B cell (primary cell): ENCODE results near the gene EHF. TPM values are rescaled to one million over a fixed set of nuclear protein-coding genes. Genes with fewer than 3 reads are reported as not detected.

ENCODE experiments used
- ATAC-seq: fragments of 200-7000 bp; cut with Tn5 transposase; one replicate; pipeline ENCODE4 v1.10.0; 2021; ENCODE audit warnings: low read depth, mild to moderate bottlenecking, moderate number of reproducible peaks, moderate library complexity
- CTCF ChIA-PET: fragments of 350-600 bp; sonication (Branson Sonifier 250); formaldehyde crosslinking; loops from one replicate; lab custom pipeline; 2021; ENCODE audit warnings: antibody characterized with exemption, inconsistent platforms; lab: Charles Lee
- POLR2A ChIA-PET: fragments of 350-600 bp; sonication (Branson Sonifier 250); formaldehyde crosslinking; loops from one replicate; lab custom pipeline; 2021; ENCODE audit warnings: antibody characterized with exemption; lab: Charles Lee
- DNase-seq: peaks from one replicate; pipeline ENCODE4 v3.0.0; 2013
- H2AFZ ChIP-seq: 2 replicates; pipeline ENCODE4 v1.6.1; 2012; ENCODE audit warnings: mild to moderate bottlenecking, low read depth, low read length; ENCODE audit not compliant: insufficient read depth, poor library complexity, severe bottlenecking
- H3K27ac ChIP-seq, 2 donors: 1 replicate in 1 of 2; 2 replicates in 1 of 2; pipeline ENCODE4 v1.5.1; 2012 to 2013; ENCODE audit warnings: low read length in 2 of 2, mild to moderate bottlenecking in 2 of 2, moderate library complexity in 1 of 2
- H3K27me3 ChIP-seq, 4 experiments: fragments of 200-600 bp in 1 of 4; sonication (generic) in 1 of 4; replicated peaks in 1 of 4; 1 replicate in 2 of 4; 2 replicates in 2 of 4; pipeline versions ENCODE4 v1.6.1 to v1.7.0; 2013 to 2016; ENCODE audit warnings: low read length in 3 of 4, mild to moderate bottlenecking in 2 of 4, mixed read lengths in 1 of 4, moderate library complexity in 1 of 4; ENCODE audit not compliant: insufficient read depth in 4 of 4, control insufficient read depth in 3 of 4; ENCODE audit errors: control extremely low read depth in 1 of 4
- H3K36me3 ChIP-seq, 2 experiments: replicated peaks in 1 of 2; 1 replicate in 1 of 2; 2 replicates in 1 of 2; pipeline versions ENCODE4 v1.6.1 to v1.7.1; 2013; ENCODE audit warnings: low read length in 1 of 2; ENCODE audit not compliant: insufficient read depth in 2 of 2, control insufficient read depth in 1 of 2; ENCODE audit errors: control extremely low read depth in 1 of 2, extremely low read depth in 1 of 2
- H3K4me1 ChIP-seq, 2 donors: fragments of 200-600 bp in 1 of 2; sonication (generic) in 1 of 2; 1 replicate in 1 of 2; 2 replicates in 1 of 2; pipeline versions ENCODE4 v1.5.1 to v1.6.1; 2013 to 2017; ENCODE audit warnings: low read length in 2 of 2; ENCODE audit not compliant: control insufficient read depth in 2 of 2, insufficient read depth in 2 of 2
- H3K4me2 ChIP-seq: replicated peaks from 2 replicates; pipeline ENCODE3; 2012; ENCODE audit warnings: mild to moderate bottlenecking, low read depth, low read length; ENCODE audit not compliant: poor library complexity, severe bottlenecking
- H3K4me3 ChIP-seq, 5 experiments: fragments of 200-600 bp in 1 of 5; sonication (generic) in 1 of 5; 1 replicate in 3 of 5; 2 replicates in 2 of 5; pipeline versions ENCODE4 v1.5.1 to v1.7.0; 2011 to 2016; ENCODE audit warnings: low read length in 4 of 5, mild to moderate bottlenecking in 4 of 5, low read depth in 2 of 5, control low read depth in 1 of 5, moderate library complexity in 1 of 5; ENCODE audit not compliant: insufficient read depth in 1 of 5; ENCODE audit errors: control extremely low read depth in 1 of 5, extremely low read depth in 1 of 5
- H3K79me2 ChIP-seq: fragments of 200-600 bp; sonication (generic); one replicate; pipeline ENCODE4 v1.6.0; 2016; ENCODE audit warnings: low read length; ENCODE audit not compliant: control insufficient read depth, insufficient read depth
- H3K9ac ChIP-seq: fragments of 200-600 bp; sonication (generic); 2 replicates; pipeline ENCODE4 v1.6.1; 2017; ENCODE audit warnings: mild to moderate bottlenecking, low read length, moderate library complexity
- H3K9me3 ChIP-seq, 3 donors: one replicate each; pipeline versions ENCODE4 v1.6.1 to v1.7.1; 2013; ENCODE audit warnings: low read length in 2 of 3; ENCODE audit not compliant: control insufficient read depth in 2 of 3, insufficient read depth in 1 of 3; ENCODE audit errors: control extremely low read depth in 1 of 3
- H4K20me1 ChIP-seq: 2 replicates; pipeline ENCODE4 v1.6.0; 2012; ENCODE audit warnings: mild to moderate bottlenecking, low read length; ENCODE audit not compliant: insufficient read depth, control insufficient read depth, poor library complexity, severe bottlenecking
- H3K27ac Mint-ChIP-seq: one replicate; pipeline ENCODE4 v1.8.0; 2021; ENCODE audit warnings: mixed read lengths
- H3K27me3 Mint-ChIP-seq: one replicate; pipeline ENCODE4 v1.8.0; 2021; ENCODE audit warnings: mixed read lengths
- H3K4me1 Mint-ChIP-seq: one replicate; pipeline ENCODE4 v1.8.0; 2021; ENCODE audit warnings: mixed read lengths
- H3K4me3 Mint-ChIP-seq: one replicate; pipeline ENCODE4 v1.8.0; 2021; ENCODE audit warnings: mixed read lengths
- H3K9me3 Mint-ChIP-seq: one replicate; pipeline ENCODE4 v1.8.0; 2022; ENCODE audit warnings: mixed read lengths; ENCODE audit not compliant: insufficient read depth
- CTCF ChIP-seq: fragments of 200-600 bp; IDR thresholded peaks from one replicate; pipeline ENCODE4 v1.8.0; 2022; ENCODE audit warnings: antibody characterized with exemption, mild to moderate bottlenecking
- EZH2 ChIP-seq: IDR thresholded peaks from 2 replicates; pipeline ENCODE4 v1.6.1; 2012; ENCODE audit warnings: borderline replicate concordance, low read depth, mild to moderate bottlenecking, moderate library complexity, low read length; ENCODE audit not compliant: insufficient read depth, poor library complexity, severe bottlenecking
- WGBS: methylation state at CpG from one replicate; pipeline ENCODE4 v1.1.5; 2013; ENCODE audit warnings: missing lambda C conversion rate; ENCODE audit not compliant: insufficient coverage; 5-methylcytosine and 5-hydroxymethylcytosine counted together
- intact Hi-C: fragments of 100-400 bp; cut with micrococcal nuclease; formaldehyde crosslinking; loops from one replicate; pipeline ENCODE4 v1.10.0; 2022
- polyA plus RNA-seq: library from polyadenylated mRNA; depleted of rRNA; stranded (reverse); fragments of >200 nt; gene quantifications from 2 replicates; pipeline ENCODE4 v1.2.3, GENCODE V29; 2012
- total RNA-seq, 2 donors: library from RNA; stranded (reverse); fragments of 120-200 nt in 1 of 2; gene quantifications; 1 replicate in 1 of 2; 2 replicates in 1 of 2; pipeline versions ENCODE4 v1.2.3 to v1.2.4, GENCODE V29; 2013 to 2022

The EHF gene
- total and polyA plus RNA-seq, 2 donors (not counting 1 experiment from before 2014, with no cell fraction given): not detected

DNA sequence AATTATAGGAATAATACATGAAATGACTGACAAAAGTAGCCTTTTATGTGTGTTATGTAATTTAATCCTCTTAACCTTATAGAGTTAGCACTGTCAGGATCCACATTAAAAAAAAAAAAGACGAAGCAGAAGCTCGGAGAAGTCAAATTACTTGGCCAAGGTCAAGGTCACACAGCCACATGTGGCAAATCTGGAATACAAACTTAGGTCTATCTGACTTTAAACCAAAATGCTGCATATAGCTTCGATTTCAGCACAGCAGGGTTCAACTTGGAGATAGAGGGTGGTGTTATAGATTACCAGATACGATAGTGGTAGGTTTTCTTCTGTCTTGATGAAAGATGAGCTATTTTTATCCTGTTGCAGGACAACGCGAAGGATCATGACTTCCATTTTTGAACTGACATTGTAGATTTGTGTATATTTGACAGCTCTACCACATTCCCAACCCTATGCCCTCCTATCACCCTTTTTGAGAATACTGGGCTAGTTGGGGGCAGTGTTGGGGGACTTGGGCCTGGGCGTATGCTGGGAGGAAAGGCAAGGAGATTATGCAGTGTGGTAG lies 11.6 kb upstream of the EHF start:
- intact Hi-C loops: no loop called here
- Histone ChIP-seq H3K9ac (no peak overlapping the region), H3K9me3 (no peaks in the 10 kb centered on the region), H3K36me3 (no peaks in the 10 kb centered on the region), H3K79me2 (no peaks in the 10 kb centered on the region), H4K20me1 (no peaks in the 10 kb centered on the region), H3K4me3 (no peak overlapping the region), H3K27ac (no peak overlapping the region), H3K4me2 (no peak overlapping the region), H2AFZ (no peak overlapping the region), H3K4me1 (peaks cover 3 to 15% of the 10 kb centered on the region in 2 donors), H3K27me3 (no peaks in the 10 kb centered on the region)
- peaks cover 17% of the 10 kb centered on the region for H3K4me1 Mint-ChIP-seq
- H3K4me3 Mint-ChIP-seq: no peak overlapping the region
- no peaks in the 10 kb centered on the region for H3K9me3 Mint-ChIP-seq
- H3K27me3 Mint-ChIP-seq: no peaks in the 10 kb centered on the region
- TF ChIP-seq EZH2 (no peak), CTCF (no peak)
- ChIA-PET CTCF (no interaction called here), POLR2A (no interaction called here)
- WGBS: 100% methylated on average over 5 of the region's 7 CpGs
- no peak overlapping the region for H3K27ac Mint-ChIP-seq
- DNase-seq (no peak), ATAC-seq (no peak)

DNA sequence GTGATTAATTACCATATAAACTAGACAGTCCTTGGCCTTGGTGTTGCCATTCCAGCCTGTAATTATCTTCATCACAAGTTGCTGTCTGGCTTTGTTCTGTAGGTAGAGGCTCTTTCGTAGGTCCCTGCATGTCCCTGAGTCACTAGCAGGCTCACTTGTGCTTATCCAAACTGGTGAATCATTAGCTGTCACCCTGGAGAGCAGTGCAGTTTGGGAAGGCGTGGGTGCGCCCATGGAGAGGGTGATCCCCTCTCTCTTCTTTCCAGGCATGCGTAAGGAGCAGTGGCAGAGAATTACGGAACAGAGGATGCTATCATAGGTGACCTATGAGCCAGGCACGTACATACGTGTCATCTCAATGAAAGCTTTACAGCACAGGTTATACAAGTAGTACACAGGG lies 11.0 kb upstream of the EHF start:
- Histone ChIP-seq H3K4me2 (no peak overlapping the region), H3K4me3 (no peak overlapping the region), H3K9ac (no peak overlapping the region), H3K4me1 (peaks cover 3 to 20% of the 10 kb centered on the region in 2 donors), H4K20me1 (no peaks in the 10 kb centered on the region), H3K27ac (no peak overlapping the region), H3K36me3 (no peaks in the 10 kb centered on the region), H3K27me3 (no peaks in the 10 kb centered on the region), H2AFZ (no peak overlapping the region), H3K9me3 (no peaks in the 10 kb centered on the region), H3K79me2 (no peaks in the 10 kb centered on the region)
- ChIA-PET CTCF (no interaction called here), POLR2A (no interaction called here)
- intact Hi-C loops: no loop called here
- H3K27me3 Mint-ChIP-seq: no peaks in the 10 kb centered on the region
- H3K9me3 Mint-ChIP-seq: no peaks in the 10 kb centered on the region
- no peak for ATAC-seq
- TF ChIP-seq EZH2 (no peak), CTCF (no peak)
- H3K27ac Mint-ChIP-seq: no peak overlapping the region
- WGBS: 100% methylated on average over 7 of the region's 7 CpGs
- H3K4me1 Mint-ChIP-seq: peaks cover 23% of the 10 kb centered on the region
- no peak overlapping the region for H3K4me3 Mint-ChIP-seq
- no peak for DNase-seq
